KOPT-K1 (cell line): ENCODE data around the gene SETD3.

Experiments
- H3K27ac ChIP-seq: fragments of 200-600 bp; sonication (generic); 2 replicates; pipeline ENCODE4 v1.5.1; 2016; ENCODE audit warnings: antibody characterized with exemption, mild to moderate bottlenecking, low read depth, low read length; ENCODE audit not compliant: poor library complexity, severe bottlenecking
- H3K36me3 ChIP-seq: fragments of 200-600 bp; sonication (generic); 2 replicates; pipeline ENCODE4 v1.5.1; 2017; ENCODE audit warnings: antibody characterized with exemption, mild to moderate bottlenecking, low read length, moderate library complexity; ENCODE audit not compliant: insufficient read depth
- H3K9me3 ChIP-seq: fragments of 200-600 bp; sonication (generic); 2 replicates; pipeline ENCODE4 v1.5.1; 2017; ENCODE audit warnings: antibody characterized with exemption, low read length, mild to moderate bottlenecking; ENCODE audit not compliant: insufficient read depth, poor library complexity, severe bottlenecking

The SETD3 gene

DNA sequence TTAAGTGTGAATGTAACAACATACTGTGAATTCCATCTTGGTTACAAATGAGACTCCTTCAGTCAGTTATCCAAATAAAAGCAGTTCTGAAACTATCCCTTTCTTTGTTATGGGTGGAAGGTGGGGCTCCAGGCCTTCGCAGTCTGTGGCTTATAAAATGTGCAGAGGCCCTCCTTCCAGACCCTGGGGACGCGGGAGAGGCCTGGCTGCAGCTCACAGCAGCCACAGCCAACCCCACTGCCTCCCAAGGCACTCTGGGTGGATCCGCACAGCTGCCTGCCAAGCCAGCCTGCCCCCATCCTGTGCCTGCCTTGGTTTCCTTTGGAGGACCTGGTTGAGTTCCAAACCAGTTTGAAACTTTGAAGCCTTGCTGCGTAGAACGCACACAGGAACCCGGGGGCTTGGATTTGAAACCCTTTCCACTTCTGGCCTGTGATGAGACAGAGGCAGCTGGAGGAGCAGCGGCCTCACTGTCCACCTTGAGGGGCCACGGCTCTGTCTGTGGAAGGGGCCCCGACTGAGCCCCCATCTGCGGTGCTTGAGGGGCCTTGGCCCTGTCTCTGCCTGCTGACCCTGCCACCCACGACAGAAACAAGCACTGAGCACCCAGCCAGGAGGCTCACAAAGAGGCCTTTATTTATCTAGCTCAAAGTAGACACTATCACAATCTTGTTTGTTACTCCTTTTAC is 30.9 kb upstream of the SETD3 start:
- Histone ChIP-seq H3K9me3 (no peaks in the 10 kb centered on the region), H3K36me3 (peaks cover 90% of the 10 kb centered on the region), H3K27ac (no peak overlapping the region)

DNA sequence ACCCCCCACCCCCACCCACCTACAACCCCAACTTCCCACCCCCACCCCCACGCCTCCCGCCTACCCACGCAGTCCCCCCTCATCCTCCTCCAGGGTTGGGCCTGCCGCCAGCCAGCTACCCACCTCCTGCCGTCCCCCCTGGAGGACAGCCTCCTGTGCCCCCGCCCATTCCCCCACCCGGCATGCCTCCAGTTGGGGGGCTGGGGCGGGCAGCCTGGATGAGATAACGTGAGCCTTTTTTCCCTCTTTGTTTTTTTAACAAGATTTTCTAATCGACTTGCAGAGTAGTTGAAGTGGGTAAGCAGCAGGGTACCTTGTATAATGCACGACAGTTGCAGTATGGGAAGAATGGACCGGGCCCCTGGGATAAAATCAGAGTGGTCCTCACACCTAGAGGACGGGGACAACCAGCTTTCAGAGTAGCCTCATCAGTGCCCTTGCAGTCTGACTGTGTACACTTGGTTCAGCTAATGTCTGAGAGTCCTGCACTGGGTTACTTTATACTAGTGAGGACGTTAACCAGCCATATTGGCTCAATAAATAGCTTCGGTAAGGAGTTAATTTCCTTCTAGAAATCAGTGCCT is 30.0 kb upstream of the SETD3 start:
- H3K27ac ChIP-seq: no peak overlapping the region
- peaks cover 95% of the 10 kb centered on the region for H3K36me3 ChIP-seq

DNA sequence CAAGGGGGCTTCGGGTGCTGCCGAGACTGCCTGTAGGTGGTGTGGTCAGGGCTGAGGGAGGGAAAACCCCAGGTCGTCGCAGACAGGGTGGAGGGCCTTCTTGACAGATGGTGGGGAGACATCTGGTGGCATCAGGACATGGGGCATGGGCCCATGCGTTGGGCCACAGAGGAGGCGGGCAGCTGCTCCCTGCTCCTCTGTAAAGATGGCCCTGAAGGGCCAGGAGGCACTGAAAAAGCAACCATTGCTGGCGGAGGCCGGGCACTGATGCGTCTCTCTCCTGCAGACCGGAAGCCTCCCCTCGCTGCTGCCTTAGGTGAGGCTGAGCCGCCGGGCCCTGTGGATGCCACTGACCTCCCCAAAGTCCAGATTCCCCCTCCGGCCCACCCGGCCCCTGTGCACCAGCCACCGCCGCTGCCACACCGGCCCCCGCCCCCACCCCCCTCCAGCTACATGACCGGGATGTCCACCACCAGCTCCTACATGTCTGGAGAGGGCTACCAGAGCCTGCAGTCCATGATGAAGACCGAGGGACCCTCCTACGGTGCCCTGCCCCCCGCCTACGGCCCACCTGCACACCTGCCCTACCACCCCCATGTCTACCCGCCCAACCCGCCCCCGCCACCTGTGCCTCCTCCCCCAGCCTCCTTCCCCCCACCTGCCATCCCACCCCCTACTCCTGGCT is 29.4 kb upstream of the SETD3 start:
- Histone ChIP-seq H3K27ac (no peak overlapping the region), H3K9me3 (no peaks in the 10 kb centered on the region), H3K36me3 (peaks cover 95% of the 10 kb centered on the region)

More for the DNA sequence above, 30.0 kb upstream of the SETD3 start:
- H3K9me3 ChIP-seq: no peaks in the 10 kb centered on the region

GRCh38 chr14:99508896-99509629 is 28.4 kb upstream of the SETD3 start:
- no peaks in the 10 kb centered on the region for H3K9me3 ChIP-seq
- H3K36me3 ChIP-seq: peaks cover 95% of the 10 kb centered on the region
- no peak overlapping the region for H3K27ac ChIP-seq

GRCh38 chr14:99507860-99508640 is 27.4 kb upstream of the SETD3 start:
- H3K36me3 ChIP-seq: peaks cover 95% of the 10 kb centered on the region

GRCh38 chr14:99506276-99506675 is 25.6 kb upstream of the SETD3 start:
- Histone ChIP-seq H3K36me3 (peaks cover 95% of the 10 kb centered on the region), H3K27ac (no peak overlapping the region), H3K9me3 (no peaks in the 10 kb centered on the region)

More at GRCh38 chr14:99507860-99508640, 27.4 kb upstream of the SETD3 start:
- Histone ChIP-seq H3K27ac (no peak overlapping the region), H3K9me3 (no peaks in the 10 kb centered on the region)

DNA sequence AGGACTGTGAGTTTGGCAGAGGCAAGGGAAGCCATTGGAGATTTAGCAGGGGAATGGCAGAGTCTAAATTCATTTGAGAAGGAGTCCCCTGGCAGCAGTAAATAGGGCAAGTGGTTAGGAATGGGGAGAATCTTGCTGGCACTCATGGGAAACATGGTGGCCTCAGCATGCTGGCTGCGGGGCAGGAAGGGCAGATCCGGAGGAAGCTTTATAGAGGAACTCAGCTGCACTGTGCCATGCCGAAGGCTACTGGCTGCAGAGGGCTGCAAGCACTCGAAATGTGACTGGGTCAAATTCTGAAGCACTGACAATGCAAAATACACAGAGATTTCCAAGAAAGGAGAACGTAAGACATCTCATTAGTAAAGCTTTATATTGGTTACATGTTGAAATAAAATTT is 24.4 kb upstream of the SETD3 start:
- no peaks in the 10 kb centered on the region for H3K9me3 ChIP-seq
- peaks cover 98% of the 10 kb centered on the region for H3K36me3 ChIP-seq
- H3K27ac ChIP-seq: no peak overlapping the region

DNA sequence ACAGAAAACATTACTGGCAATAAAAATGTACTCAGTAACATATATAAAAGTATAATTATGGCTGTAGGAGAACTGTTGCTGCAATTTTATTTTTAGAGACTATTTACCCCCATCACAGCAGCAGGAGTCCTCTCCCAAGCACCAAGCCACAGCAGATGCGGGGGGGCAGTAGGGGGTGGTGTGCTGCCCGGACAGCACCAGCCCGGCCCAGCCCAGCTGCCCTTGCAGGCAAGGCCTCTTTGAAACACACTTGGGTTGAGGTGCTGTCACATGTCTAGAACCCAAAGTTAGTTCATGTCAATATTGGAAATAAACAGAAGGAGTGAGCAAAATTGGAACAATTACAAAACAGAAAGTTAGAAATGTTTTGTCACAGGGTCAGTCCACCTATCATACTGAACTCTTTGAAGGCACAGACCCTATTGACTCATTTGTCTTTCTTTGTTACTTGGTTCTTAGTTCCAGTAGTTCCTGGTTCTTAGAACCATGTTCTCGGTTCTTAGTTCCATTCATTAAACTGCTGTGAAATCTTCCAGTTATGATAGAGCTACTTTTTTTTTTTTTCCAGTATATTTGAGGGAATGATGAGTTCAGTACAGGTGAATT is 23.3 kb upstream of the SETD3 start:
- peaks cover 99% of the 10 kb centered on the region for H3K36me3 ChIP-seq
- no peaks in the 10 kb centered on the region for H3K9me3 ChIP-seq
- no peak overlapping the region for H3K27ac ChIP-seq

DNA sequence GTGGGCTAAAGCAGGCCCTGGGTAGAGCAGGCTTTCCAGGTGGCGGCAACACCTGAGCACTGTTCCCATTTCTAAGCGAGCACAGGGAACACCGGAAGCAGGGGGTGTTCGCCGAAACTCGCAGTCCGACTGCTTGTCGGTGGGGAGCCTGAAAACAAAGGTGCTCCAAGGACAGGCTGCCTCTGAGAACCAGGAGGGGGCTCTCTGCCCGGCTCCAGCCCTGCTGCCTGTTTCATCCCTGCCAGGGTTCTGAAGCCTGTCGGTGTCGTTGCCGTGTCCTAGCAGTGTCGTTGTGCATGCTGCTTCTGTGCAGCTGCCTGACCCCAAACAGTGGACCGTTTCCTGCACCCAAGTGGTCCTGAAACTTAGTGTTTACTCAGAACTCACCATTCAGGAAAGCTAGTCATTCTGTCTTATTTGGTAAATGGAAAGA is 22.3 kb upstream of the SETD3 start:
- Histone ChIP-seq H3K9me3 (no peaks in the 10 kb centered on the region), H3K36me3 (peaks cover 99% of the 10 kb centered on the region), H3K27ac (no peak overlapping the region)

DNA sequence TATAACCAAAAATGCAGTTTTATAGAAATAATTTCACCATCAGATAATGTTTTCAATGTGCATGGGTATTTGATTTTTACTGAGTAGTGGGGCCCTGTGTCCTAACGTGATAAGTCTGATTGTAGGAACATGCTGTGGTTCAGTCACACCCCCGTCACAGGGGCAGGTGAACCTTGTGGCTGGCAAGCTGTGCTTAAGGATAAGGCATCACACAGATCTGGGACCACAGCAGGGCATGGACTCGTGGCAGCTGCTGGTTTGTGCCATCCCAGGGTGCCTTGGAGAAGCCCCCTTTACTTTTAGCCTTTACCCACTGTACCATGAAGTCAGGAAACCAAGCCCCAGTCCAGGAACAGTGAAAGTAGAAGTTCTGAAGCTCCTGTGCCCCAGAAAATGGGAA is 17.2 kb upstream of the SETD3 start:
- H3K36me3 ChIP-seq: peaks cover 97% of the 10 kb centered on the region
- no peaks in the 10 kb centered on the region for H3K9me3 ChIP-seq
- H3K27ac ChIP-seq: no peak overlapping the region

DNA sequence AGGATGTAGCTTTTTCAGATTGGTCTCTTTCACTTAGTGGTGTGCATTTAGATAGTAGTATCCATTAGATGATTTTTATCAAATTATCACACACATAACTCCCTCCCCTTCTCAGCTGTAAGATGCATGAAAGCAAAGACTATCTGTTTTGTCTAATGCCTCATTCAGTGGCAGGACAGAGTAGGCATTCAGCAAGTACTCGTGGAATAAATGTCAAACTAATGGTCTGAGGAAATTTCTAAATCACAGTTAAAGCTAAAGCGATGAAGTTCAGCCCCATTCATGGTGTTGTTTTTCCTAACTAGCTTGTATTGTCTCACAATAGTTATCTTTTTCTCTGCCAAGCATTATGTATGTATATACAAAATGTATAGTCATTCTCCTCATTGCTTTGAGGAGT is 16.7 kb upstream of the SETD3 start:
- Histone ChIP-seq H3K36me3 (peaks cover 97% of the 10 kb centered on the region), H3K27ac (no peak overlapping the region), H3K9me3 (no peaks in the 10 kb centered on the region)

- H3K36me3 ChIP-seq: no peaks in the 10 kb centered on the region
- no peaks in the 10 kb centered on the region for H3K9me3 ChIP-seq
- no peak overlapping the region for H3K27ac ChIP-seq
Measured at GRCh38 chr14:99484106-99484505, 3.4 kb upstream of the SETD3 start.

DNA sequence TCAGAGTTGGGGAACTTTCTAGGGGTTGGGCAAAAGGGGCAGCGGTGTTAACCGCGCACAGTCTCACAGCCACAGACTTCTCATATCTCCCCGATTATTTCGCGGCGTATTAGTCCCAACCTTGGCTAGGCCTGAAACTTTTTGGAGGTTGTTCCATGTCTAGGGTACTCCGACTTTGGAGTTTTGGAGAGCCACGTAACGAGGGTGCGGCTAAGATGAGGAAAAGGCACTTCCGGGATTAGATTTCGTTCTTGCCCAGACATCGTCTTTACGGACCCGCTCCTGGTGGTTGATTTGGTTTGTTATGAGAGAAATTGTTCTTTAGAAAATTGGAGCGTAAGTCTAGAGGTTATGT is 1.1 kb upstream of the SETD3 start:
- H3K36me3 ChIP-seq: no peaks in the 10 kb centered on the region
- H3K9me3 ChIP-seq: no peaks in the 10 kb centered on the region
- H3K27ac ChIP-seq: peak overlapping the region; percentile 68

DNA sequence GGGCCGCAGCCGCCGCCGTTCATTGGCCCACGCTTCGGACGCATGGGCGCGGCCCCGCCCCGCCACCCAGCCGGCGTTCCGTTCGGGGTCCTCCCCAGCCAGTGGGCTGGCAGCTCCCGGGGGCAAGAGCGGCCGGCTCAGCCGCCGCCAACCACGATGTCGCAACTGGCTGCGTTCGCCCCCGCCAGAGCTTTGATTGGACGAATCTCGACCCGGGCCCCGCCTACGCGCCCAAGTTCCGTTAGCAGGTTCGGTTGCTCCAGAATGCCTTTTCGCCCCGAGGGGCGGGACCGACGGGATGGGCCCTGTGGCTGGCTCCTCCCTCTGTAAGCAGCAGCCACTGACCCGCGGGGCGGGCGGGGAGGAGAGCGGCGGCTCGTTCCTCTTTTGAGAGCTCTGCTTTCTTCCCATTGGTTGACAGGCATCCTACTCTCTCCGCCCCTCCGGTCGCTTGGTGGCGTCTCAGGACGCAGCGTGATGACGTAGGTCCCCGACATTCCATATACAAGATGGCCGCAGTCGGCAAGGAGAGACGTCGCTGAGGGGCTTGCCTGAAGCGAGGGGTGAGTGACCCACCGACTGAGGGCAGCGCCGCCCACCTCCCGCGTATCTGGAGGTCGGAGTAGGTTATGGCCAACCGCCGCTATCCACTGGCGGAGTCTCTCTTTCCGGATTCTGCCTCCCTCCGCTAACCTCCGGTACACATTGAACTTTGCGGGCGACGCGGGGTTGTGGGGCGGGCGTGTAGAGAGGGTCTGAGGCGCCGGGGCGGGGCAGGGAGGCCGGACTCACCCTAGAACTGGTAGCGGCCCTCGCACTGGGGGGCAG is 472 bp upstream of the SETD3 start, which contains the start of gene CCNK:
Gene CCNK (plus strand): TSS at position 493 of the 828 bp plus-strand sequence. CDS start 11,269 bp downstream, outside the sequence.
- H3K27ac ChIP-seq: peak within 1 kb of the TSS; percentile 68
- H3K9me3 ChIP-seq: no peaks in the 10 kb centered on the region
- no peaks in the 10 kb centered on the region for H3K36me3 ChIP-seq
